NT2/D1 (cell line): Measurements from ENCODE around the gene TMEM50A.
"Not testable (repeated sequence)": the region's sequence is repeated elsewhere in the genome, so short reads cannot be mapped to it uniquely, and the experiment has no call there.

Experiments used
- SUZ12 ChIP-seq: IDR thresholded peaks from 2 replicates; pipeline ENCODE4 v1.6.1; 2011; ENCODE audit not compliant: insufficient read length, insufficient read depth; ENCODE audit errors: extremely low read depth
- YY1 ChIP-seq: IDR thresholded peaks from 2 replicates; pipeline ENCODE4 v1.6.1; 2011; ENCODE audit not compliant: insufficient read length, insufficient read depth
- ZNF274 ChIP-seq: IDR thresholded peaks from 2 replicates; pipeline ENCODE4 v1.6.1; 2011; ENCODE audit warnings: mild to moderate bottlenecking, low read depth, low read length

DNA sequence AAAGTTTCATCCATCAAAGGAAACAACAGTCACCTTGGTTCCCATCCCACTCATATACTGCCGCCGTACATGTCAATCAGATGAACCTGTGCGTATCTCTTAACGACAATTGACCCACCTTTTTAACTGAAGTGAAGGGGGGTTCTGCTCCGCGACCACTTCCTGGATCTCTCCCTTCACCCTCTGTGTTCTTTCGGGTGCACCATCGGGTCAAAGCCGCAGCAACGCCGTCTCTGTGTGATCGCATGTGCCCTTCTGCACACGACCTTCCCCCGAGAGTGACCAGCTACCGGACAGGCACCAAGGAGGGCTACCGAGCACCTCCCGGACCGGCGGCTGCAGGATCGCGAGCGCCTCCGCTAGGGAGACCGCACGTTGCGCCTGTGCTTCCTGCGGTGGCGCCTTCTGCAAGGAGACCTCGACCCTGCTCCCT lies 1.2 kb upstream of the TMEM50A start:
- not testable (repeated sequence) for TF ChIP-seq YY1, SUZ12, ZNF274
